GM19238 (cell line): ENCODE results near the gene SLC6A1.

ENCODE experiments used
- DNase-seq: peaks from one replicate; pipeline ENCODE4 v3.0.0; 2011; ENCODE audit warnings: low spot score; ENCODE audit not compliant: insufficient read length

The SLC6A1 gene

GRCh38 chr3:10992943-10993728 lies 588 bp downstream of the SLC6A1 start:
- no peak for DNase-seq

- no peak for DNase-seq
Observed at GRCh38 chr3:10993729-10994065, 1.1 kb downstream of the SLC6A1 start.

DNA sequence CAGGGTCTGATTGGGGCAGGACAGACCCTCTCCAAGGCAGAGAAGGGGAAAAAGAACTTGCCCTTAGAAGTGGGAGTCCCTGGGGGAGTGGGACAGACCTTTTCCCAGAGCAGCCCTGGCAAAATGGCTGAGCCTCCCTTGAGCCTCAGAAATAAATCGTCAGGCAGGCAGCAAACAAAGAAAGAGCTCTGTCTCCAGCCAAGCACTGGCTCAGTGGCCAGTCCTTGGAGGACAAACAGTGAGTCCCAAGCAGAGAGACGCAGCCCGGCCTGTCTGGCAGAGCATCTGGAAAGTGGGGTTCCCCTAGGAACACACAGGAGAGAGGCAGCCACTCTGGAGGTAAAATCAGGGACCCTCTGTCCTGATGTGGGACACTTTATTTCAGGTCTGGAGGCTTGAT lies 1.8 kb downstream of the SLC6A1 start:
- no peak for DNase-seq

GRCh38 chr3:10995871-10996270 lies 3.3 kb downstream of the SLC6A1 start:
- DNase-seq, result no peak

GRCh38 chr3:10996345-10997013 lies 3.9 kb downstream of the SLC6A1 start:
- no peak for DNase-seq

- no peak for DNase-seq
Observed at GRCh38 chr3:10997196-10997595, 4.6 kb downstream of the SLC6A1 start.

GRCh38 chr3:10998542-10998941 lies 6.0 kb downstream of the SLC6A1 start:
- DNase-seq, result no peak

- no peak for DNase-seq
Observed at GRCh38 chr3:10999221-11000107, 6.9 kb downstream of the SLC6A1 start.

DNA sequence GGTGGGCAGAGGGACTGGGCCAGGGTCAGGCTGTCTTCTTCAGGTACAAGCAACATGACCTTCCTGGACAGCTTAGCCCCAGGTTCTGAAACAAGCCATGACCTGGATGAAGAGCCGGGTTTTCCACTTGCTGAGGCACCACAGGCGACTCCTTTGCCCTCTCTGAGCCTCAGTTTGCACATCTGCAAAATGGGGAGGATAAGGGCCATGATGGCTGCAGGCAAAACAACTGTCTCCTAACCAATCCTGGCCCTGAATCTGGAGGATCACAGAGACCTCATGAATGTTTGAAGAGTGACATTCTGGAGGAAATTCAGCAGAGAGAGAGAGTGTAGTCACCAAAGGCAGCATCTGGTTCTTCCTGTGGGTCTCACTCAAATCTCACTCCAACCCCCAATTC lies 8.0 kb downstream of the SLC6A1 start:
- DNase-seq, result no peak

GRCh38 chr3:11001020-11001657 lies 8.6 kb downstream of the SLC6A1 start:
- no peak for DNase-seq

GRCh38 chr3:11001658-11002021 lies 9.1 kb downstream of the SLC6A1 start:
- DNase-seq, result no peak

GRCh38 chr3:11002371-11002807 lies 9.8 kb downstream of the SLC6A1 start:
- DNase-seq, result no peak

- no peak for DNase-seq
Observed at GRCh38 chr3:11004563-11004962, 12.0 kb downstream of the SLC6A1 start.

DNA sequence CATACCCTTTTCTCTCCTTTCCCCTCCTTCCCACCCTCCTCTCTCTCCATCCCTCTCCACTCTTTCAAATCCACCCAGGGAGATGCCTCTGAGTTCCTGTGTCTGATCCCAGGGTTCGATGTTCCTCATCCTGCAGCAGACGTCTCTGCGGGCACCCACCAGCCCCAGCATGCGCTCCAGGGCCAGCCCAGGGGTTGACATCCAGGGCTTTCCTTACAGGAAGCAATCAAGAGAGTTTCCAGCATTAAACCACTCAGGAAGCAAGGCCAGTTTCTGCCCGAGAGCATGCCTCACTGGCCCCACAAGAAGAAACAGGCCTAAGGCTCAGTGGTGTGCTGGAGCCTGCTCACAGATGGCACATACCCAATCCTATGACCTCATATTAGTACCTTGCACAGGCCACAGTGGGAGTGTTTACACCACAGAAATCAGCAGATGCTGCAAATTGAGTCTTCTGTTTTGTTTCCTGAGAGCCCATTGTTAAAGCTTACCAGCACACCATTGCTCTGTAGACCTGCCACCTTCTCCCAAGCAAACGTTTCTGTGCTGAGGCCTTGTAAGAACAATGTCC lies 13.2 kb downstream of the SLC6A1 start:
- no peak for DNase-seq

GRCh38 chr3:11006986-11007933 lies 14.7 kb downstream of the SLC6A1 start:
- DNase-seq, result no peak

DNA sequence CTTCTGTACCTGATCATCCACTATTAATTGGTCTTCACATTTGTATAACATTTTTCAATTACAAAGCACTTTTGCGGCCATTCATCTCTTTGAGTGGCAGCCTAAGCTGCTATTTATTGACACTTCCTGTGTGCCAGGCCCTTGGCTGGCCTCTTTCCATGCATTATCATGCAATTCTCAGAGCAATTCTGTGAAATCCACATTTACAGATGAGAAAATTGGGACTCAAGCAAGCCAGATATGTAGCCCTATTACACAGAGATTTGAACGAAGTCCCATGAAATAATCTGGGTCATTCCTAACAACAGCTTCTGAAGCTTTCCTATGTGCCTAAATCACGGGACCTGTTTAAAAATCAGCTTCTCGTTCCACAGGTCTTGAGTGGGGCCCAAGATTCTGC lies 17.4 kb downstream of the SLC6A1 start:
- DNase-seq, result no peak

DNA sequence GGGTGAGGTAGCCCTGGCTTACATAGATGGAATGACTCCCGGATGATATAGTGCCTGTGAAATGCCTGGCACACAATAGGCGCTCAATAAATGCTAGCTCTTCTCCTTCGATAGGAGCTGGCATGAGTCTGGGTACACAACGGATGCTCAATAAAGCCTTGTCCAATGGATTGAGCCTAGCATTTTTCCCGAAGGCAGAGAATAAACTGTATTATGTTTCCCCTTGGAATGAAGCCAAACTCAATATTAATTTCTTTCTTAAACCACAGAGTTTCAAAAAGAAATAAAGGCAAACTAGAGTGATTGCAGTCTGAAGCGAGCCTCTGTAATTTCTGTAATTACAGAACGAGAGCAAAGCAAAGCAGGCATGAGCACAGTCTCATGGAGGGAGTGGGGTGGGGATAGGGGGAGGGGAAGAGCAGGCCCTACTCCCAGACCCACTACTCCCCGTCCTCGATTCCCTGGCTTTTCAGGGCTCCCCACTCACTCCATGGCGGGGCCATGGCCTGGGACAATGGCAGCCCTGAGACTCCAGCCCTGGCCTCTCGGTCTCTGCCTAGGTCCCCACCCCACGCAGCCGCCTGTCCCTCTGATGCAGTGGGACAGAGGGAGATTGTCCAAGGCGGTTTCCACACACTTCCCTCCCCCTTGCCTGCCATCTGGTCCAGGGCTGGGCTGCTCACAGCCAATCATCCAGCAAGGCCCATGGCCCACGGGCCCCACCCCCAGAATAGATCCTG lies 18.0 kb downstream of the SLC6A1 start:
- no peak for DNase-seq

GRCh38 chr3:11014253-11014652 lies 21.7 kb downstream of the SLC6A1 start:
- DNase-seq, result no peak

- no peak for DNase-seq
Observed at GRCh38 chr3:11014752-11015151, 22.2 kb downstream of the SLC6A1 start.
